Glutamatergic neuron (in vitro differentiated cells): ENCODE results near the gene HBM. TPM values are rescaled to one million over a fixed set of nuclear protein-coding genes. Genes with fewer than 3 reads are reported as not detected.
"Not testable (repeated sequence)": the region's sequence is repeated elsewhere in the genome, so short reads cannot be mapped to it uniquely, and the experiment has no call there.

Experiments
- DNase-seq: peaks from one replicate; pipeline ENCODE4 v3.0.0; 2022
- H3K27ac Mint-ChIP-seq: one replicate; pipeline ENCODE4 v1.8.0; 2020; ENCODE audit warnings: mild to moderate bottlenecking, mixed read lengths, inconsistent platforms; ENCODE audit not compliant: unreplicated experiment
- H3K27me3 Mint-ChIP-seq: one replicate; pipeline ENCODE4 v1.8.0; 2020; ENCODE audit warnings: mild to moderate bottlenecking, moderate library complexity, mixed read lengths, inconsistent platforms; ENCODE audit not compliant: unreplicated experiment
- H3K36me3 Mint-ChIP-seq: one replicate; pipeline ENCODE4 v1.8.0; 2020; ENCODE audit warnings: mild to moderate bottlenecking, mixed read lengths, inconsistent platforms; ENCODE audit not compliant: unreplicated experiment
- H3K4me1 Mint-ChIP-seq: one replicate; pipeline ENCODE4 v1.8.0; 2020; ENCODE audit warnings: mild to moderate bottlenecking, low read depth, mixed read lengths, inconsistent platforms; ENCODE audit not compliant: unreplicated experiment
- H3K4me3 Mint-ChIP-seq: one replicate; pipeline ENCODE4 v1.8.0; 2020; ENCODE audit warnings: mild to moderate bottlenecking, mixed read lengths, inconsistent platforms; ENCODE audit not compliant: unreplicated experiment
- H3K9me3 Mint-ChIP-seq: one replicate; pipeline ENCODE4 v1.8.0; 2020; ENCODE audit warnings: mild to moderate bottlenecking, moderate library complexity, mixed read lengths, inconsistent platforms; ENCODE audit not compliant: unreplicated experiment
- total RNA-seq: library from RNA; stranded (reverse); fragmentation: NEBNext Ultra II Directional; extraction: Animal tissue kit (Norgen Biotek cat#: 25700); gene quantifications from one replicate; pipeline ENCODE4 v1.2.1, GENCODE V29; 2021; ENCODE audit not compliant: unreplicated experiment
- TF ChIP-seq, protein P1 (sequence below): fragments of 200-600 bp; sonication (generic); IDR thresholded peaks from one replicate; pipeline ENCODE4 v1.5.0; 2021; ENCODE audit not compliant: partially characterized antibody, unreplicated experiment

Gene HBM
- total RNA-seq, 1 donor from 2014 or later, result not detected

DNA sequence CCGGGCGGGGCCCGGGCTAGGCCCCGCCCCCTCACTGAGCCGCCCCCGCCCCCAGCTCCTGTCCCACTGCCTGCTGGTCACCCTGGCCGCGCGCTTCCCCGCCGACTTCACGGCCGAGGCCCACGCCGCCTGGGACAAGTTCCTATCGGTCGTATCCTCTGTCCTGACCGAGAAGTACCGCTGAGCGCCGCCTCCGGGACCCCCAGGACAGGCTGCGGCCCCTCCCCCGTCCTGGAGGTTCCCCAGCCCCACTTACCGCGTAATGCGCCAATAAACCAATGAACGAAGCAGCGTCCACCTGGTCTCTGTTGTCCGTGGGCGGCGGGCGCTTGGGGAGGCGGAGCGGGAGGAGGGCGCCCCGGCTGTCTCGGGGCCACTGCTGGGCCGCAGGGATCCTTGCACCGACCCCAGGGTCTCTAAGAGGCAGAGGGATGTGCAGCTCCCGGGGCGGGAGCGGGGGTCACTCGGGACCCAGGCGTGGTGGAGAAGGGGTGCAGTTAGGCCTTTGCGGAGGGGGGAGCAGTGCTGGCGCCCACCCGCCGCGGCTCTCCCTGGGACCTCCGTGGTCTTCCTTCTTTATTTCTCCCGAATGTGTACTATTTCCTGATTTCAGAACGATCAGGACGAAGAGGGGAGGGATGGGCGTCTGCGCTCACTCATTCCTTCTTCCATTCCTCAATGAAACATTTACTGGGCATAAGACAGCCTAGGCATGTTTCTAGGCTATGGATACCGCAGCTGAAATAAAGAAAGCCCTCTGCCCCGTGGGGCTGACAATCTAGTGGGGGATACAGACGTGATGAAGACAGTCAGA, 11.4 kb upstream of the HBM start:
- H3K36me3 Mint-ChIP-seq, result no peaks in the 10 kb centered on the region
- peaks cover 11% of the 10 kb centered on the region for H3K27me3 Mint-ChIP-seq
- peak overlapping the region; percentile 90 for H3K4me3 Mint-ChIP-seq
- H3K4me1 Mint-ChIP-seq, result peaks cover 9% of the 10 kb centered on the region
- no peak for DNase-seq
- TF ChIP-seq, protein P1, sequence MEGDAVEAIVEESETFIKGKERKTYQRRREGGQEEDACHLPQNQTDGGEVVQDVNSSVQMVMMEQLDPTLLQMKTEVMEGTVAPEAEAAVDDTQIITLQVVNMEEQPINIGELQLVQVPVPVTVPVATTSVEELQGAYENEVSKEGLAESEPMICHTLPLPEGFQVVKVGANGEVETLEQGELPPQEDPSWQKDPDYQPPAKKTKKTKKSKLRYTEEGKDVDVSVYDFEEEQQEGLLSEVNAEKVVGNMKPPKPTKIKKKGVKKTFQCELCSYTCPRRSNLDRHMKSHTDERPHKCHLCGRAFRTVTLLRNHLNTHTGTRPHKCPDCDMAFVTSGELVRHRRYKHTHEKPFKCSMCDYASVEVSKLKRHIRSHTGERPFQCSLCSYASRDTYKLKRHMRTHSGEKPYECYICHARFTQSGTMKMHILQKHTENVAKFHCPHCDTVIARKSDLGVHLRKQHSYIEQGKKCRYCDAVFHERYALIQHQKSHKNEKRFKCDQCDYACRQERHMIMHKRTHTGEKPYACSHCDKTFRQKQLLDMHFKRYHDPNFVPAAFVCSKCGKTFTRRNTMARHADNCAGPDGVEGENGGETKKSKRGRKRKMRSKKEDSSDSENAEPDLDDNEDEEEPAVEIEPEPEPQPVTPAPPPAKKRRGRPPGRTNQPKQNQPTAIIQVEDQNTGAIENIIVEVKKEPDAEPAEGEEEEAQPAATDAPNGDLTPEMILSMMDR, result no peak
- H3K9me3 Mint-ChIP-seq, result peaks cover 9% of the 10 kb centered on the region
- H3K27ac Mint-ChIP-seq, result peak overlapping the region; percentile 57

DNA sequence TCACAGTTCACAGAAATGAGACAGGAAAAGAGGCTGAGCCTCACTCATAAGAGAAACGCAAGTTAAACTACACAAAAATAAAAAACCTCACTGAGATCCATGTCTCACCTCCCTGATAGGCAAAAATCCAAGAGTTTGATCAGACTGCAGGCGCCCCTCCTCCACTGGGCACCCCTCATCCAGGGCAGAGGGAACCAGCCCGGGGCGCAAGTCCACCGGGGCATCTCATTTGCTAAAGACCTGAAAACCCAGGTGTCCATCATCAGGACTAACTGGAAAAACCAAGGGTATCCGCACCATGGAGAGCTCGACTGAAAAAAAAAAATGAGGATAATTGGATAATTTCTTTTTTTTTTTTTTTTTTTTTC, 10.8 kb upstream of the HBM start:
- no peak for DNase-seq
- Mint-ChIP-seq H3K4me1 (peaks cover 10% of the 10 kb centered on the region), H3K36me3 (no peaks in the 10 kb centered on the region), H3K27me3 (peaks cover 13% of the 10 kb centered on the region), H3K4me3 (peak overlapping the region; percentile 90), H3K27ac (peak overlapping the region; percentile 57), H3K9me3 (peaks cover 11% of the 10 kb centered on the region)
- TF ChIP-seq, protein P1, result no peak

DNA sequence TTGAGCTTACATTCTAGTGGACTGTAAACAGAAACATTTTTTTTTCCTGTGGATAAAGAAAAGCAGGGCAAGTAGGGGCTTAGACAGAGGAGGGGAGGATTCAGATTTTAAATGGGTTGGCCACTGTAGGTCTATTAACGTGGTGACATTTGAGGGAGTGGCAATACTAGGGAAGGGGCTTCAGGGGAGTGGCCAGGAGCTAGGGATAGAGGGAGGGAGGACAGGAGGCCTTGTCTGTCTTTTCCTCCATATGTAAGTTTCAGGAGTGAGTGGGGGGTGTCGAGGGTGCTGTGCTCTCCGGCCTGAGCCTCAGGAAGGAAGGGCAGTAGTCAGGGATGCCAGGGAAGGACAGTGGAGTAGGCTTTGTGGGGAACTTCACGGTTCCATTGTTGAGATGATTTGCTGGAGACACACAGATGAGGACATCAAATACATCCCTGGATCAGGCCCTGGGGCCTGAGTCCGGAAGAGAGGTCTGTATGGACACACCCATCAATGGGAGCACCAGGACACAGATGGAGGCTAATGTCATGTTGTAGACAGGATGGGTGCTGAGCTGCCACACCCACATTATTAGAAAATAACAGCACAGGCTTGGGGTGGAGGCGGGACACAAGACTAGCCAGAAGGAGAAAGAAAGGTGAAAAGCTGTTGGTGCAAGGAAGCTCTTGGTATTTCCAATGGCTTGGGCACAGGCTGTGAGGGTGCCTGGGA, 6.5 kb upstream of the HBM start:
- Mint-ChIP-seq H3K27me3 (peaks cover 12% of the 10 kb centered on the region), H3K4me3 (peak overlapping the region; percentile 46), H3K9me3 (peaks cover 15% of the 10 kb centered on the region), H3K4me1 (peaks cover 10% of the 10 kb centered on the region), H3K36me3 (peaks cover 5% of the 10 kb centered on the region), H3K27ac (peak overlapping the region; percentile 52)
- DNase-seq, result no peak
- TF ChIP-seq, protein P1, result no peak

DNA sequence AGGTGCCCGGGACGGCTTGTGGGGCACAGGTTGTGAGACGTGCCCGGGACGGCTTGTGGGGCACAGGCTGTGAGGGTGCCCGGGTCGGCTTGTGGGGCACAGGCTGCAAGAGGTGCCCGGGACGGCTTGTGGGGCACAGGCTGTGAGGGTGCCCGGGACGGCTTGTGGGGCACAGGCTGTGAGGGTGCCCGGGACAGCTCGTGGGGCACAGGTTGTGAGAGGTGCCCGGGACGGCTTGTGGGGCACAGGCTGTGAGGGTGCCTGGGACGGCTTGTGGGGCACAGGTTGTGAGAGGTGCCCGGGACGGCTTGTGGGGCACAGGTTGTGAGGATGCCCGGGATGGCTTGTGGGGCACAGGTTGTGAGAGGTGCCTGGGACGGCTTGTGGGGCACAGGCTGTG, 5.5 kb upstream of the HBM start:
- H3K4me3 Mint-ChIP-seq, H3K36me3 Mint-ChIP-seq, H3K27me3 Mint-ChIP-seq, DNase-seq, H3K27ac Mint-ChIP-seq, H3K4me1 Mint-ChIP-seq: not testable (repeated sequence)
- H3K9me3 Mint-ChIP-seq, result peaks cover 10% of the 10 kb centered on the region

DNA sequence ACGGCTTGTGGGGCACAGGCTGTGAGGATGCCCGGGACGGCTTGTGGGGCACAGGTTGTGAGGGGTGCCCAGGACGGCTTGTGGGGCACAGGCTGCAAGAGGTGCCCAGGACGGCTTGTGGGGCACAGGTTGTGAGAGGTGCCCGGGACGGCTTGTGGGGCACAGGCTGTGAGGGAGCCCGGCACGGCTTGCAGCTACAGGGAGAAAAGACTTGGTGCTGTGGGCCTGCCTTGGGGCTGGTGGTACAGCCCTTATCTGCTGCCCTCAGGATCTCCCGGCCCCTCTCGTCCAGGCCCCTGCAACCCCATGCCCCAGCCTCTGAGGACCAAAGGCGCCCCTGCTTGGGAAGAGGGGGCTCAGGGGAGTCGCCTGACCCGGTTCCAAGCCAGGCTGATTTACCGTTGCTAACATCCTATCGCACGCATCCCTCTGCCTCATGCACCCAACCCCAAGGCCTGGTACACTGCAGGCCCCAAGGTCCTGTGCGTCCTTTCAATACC, 5.0 kb upstream of the HBM start:
- TF ChIP-seq, protein P1, result no peak

More for the DNA sequence above, 5.0 kb upstream of the HBM start:
- Mint-ChIP-seq H3K27ac (no peak overlapping the region), H3K9me3 (peaks cover 10% of the 10 kb centered on the region), H3K4me3 (no peak overlapping the region), H3K4me1 (peaks cover 6% of the 10 kb centered on the region), H3K27me3 (peaks cover 7% of the 10 kb centered on the region), H3K36me3 (peaks cover 5% of the 10 kb centered on the region)
- no peak for DNase-seq
